Astrocyte (in vitro differentiated cells and primary cell): ENCODE measurements around the gene HMGCS2. TPM values are rescaled to one million over a fixed set of nuclear protein-coding genes. Genes with fewer than 3 reads are reported as not detected.

Experiments used
- DNase-seq: peaks from one replicate; pipeline ENCODE4 v3.0.0-alpha.2; 2010; ENCODE audit warnings: low read depth
- FAIRE-seq: peaks from 2 replicates; lab custom pipeline; 2011; peaks lifted over from hg19 to GRCh38; lab: Jason Lieb, UNC
- H2AFZ ChIP-seq: 2 replicates; pipeline ENCODE4 v1.6.0; 2012; ENCODE audit warnings: low read depth, low read length, inconsistent platforms
- H3K27ac ChIP-seq: 2 replicates; pipeline ENCODE4 v1.5.1; 2011; ENCODE audit warnings: low read depth, low read length, inconsistent platforms
- H3K27me3 ChIP-seq: 2 replicates; pipeline ENCODE4 v1.6.0; 2011; ENCODE audit warnings: low read length, inconsistent platforms; ENCODE audit not compliant: insufficient read depth
- H3K36me3 ChIP-seq: 2 replicates; pipeline ENCODE4 v1.5.1; 2011; ENCODE audit warnings: low read length, inconsistent platforms; ENCODE audit not compliant: insufficient read depth
- H3K4me1 ChIP-seq: 2 replicates; pipeline ENCODE4 v1.5.1; 2011; ENCODE audit warnings: low read length, inconsistent platforms; ENCODE audit not compliant: insufficient read depth
- H3K4me2 ChIP-seq: 2 replicates; pipeline ENCODE4 v1.6.0; 2012; ENCODE audit warnings: low read length, inconsistent platforms
- H3K4me3 ChIP-seq: 2 replicates; pipeline ENCODE4 v1.5.1; 2011; ENCODE audit warnings: low read depth, mild to moderate bottlenecking, low read length, inconsistent platforms; ENCODE audit not compliant: insufficient read depth
- H3K79me2 ChIP-seq: 2 replicates; pipeline ENCODE4 v1.6.0; 2012; ENCODE audit warnings: mild to moderate bottlenecking, low read length, inconsistent platforms; ENCODE audit not compliant: insufficient read depth
- H3K9ac ChIP-seq: 2 replicates; pipeline ENCODE4 v1.6.0; 2012; ENCODE audit warnings: mild to moderate bottlenecking, low read length, inconsistent platforms
- H3K9me3 ChIP-seq: 2 replicates; pipeline ENCODE4 v1.5.1; 2012; ENCODE audit warnings: low read depth, mild to moderate bottlenecking, low read length, inconsistent platforms; ENCODE audit not compliant: insufficient read depth
- H4K20me1 ChIP-seq: 2 replicates; pipeline ENCODE4 v1.6.0; 2012; ENCODE audit warnings: low read length, inconsistent platforms; ENCODE audit not compliant: insufficient read depth
- H3K27ac Mint-ChIP-seq: one replicate; pipeline ENCODE4 v1.8.0; 2021; ENCODE audit warnings: mild to moderate bottlenecking, mixed read lengths; ENCODE audit not compliant: unreplicated experiment
- H3K27me3 Mint-ChIP-seq: one replicate; pipeline ENCODE4 v1.8.0; 2021; ENCODE audit warnings: low read depth, mixed read lengths; ENCODE audit not compliant: unreplicated experiment
- H3K36me3 Mint-ChIP-seq: one replicate; pipeline ENCODE4 v1.8.0; 2021; ENCODE audit warnings: low read depth, mixed read lengths; ENCODE audit not compliant: unreplicated experiment
- H3K4me1 Mint-ChIP-seq: one replicate; pipeline ENCODE4 v1.8.0; 2021; ENCODE audit warnings: low read depth, mixed read lengths; ENCODE audit not compliant: unreplicated experiment
- H3K4me3 Mint-ChIP-seq: one replicate; pipeline ENCODE4 v1.8.0; 2021; ENCODE audit warnings: mild to moderate bottlenecking, moderate library complexity, mixed read lengths; ENCODE audit not compliant: unreplicated experiment
- H3K9me3 Mint-ChIP-seq: one replicate; pipeline ENCODE4 v1.8.0; 2021; ENCODE audit warnings: mild to moderate bottlenecking, mixed read lengths; ENCODE audit not compliant: unreplicated experiment
- CTCF ChIP-seq: IDR thresholded peaks from 2 replicates; pipeline ENCODE4 v1.5.1; 2011; ENCODE audit warnings: low read depth, mild to moderate bottlenecking, inconsistent platforms, low read length, moderate library complexity; ENCODE audit not compliant: insufficient read depth
- EZH2 ChIP-seq: IDR thresholded peaks from 2 replicates; pipeline ENCODE4 v1.6.1; 2012; ENCODE audit warnings: mild to moderate bottlenecking, low read length, inconsistent platforms; ENCODE audit not compliant: insufficient read depth
- total RNA-seq: library from RNA; stranded (reverse); gene quantifications from 2 replicates; pipeline ENCODE4 v1.2.1, GENCODE V29; 2021

Gene HMGCS2
- total RNA-seq, 1 donor from 2014 or later = not detected

GRCh38 chr1:119815928-119816327 is 47.2 kb upstream of the HMGCS2 start:
- H3K4me2 ChIP-seq = peak overlapping the region; percentile 32
- Mint-ChIP-seq H3K27me3 (no peaks in the 10 kb centered on the region), H3K36me3 (no peaks in the 10 kb centered on the region), H3K9me3 (peaks cover 2% of the 10 kb centered on the region), H3K27ac (no peak overlapping the region), H3K4me1 (peaks cover 12% of the 10 kb centered on the region), H3K4me3 (no peak overlapping the region)
- H3K27me3 ChIP-seq = no peaks in the 10 kb centered on the region
- TF ChIP-seq CTCF (no peak), EZH2 (no peak)
- peaks cover 13% of the 10 kb centered on the region for H3K4me1 ChIP-seq
- H4K20me1 ChIP-seq = no peaks in the 10 kb centered on the region
- no peaks in the 10 kb centered on the region for H3K9me3 ChIP-seq
- H3K27ac ChIP-seq = no peak overlapping the region
- H3K79me2 ChIP-seq = no peaks in the 10 kb centered on the region
- DNase-seq (no peak), FAIRE-seq (peak; percentile 29)
- H3K36me3 ChIP-seq = no peaks in the 10 kb centered on the region
- H2AFZ ChIP-seq = no peak overlapping the region
- no peak overlapping the region for H3K9ac ChIP-seq
- no peak overlapping the region for H3K4me3 ChIP-seq

GRCh38 chr1:119815361-119815760 is 46.7 kb upstream of the HMGCS2 start:
- peak; percentile 79 for DNase-seq
- no peaks in the 10 kb centered on the region for H3K36me3 Mint-ChIP-seq
- H3K4me3 ChIP-seq = no peak overlapping the region
- no peaks in the 10 kb centered on the region for H4K20me1 ChIP-seq
- H3K9me3 Mint-ChIP-seq = peaks cover 2% of the 10 kb centered on the region
- no peak overlapping the region for H3K27ac ChIP-seq
- no peak for TF ChIP-seq CTCF
- no peak for TF ChIP-seq EZH2
- peaks cover 13% of the 10 kb centered on the region for H3K4me1 ChIP-seq
- no peak overlapping the region for H3K4me3 Mint-ChIP-seq
- no peak overlapping the region for H3K9ac ChIP-seq
- H3K9me3 ChIP-seq = no peaks in the 10 kb centered on the region
- H3K27me3 ChIP-seq = no peaks in the 10 kb centered on the region
- peaks cover 12% of the 10 kb centered on the region for H3K4me1 Mint-ChIP-seq
- no peaks in the 10 kb centered on the region for H3K79me2 ChIP-seq
- H3K36me3 ChIP-seq = no peaks in the 10 kb centered on the region
- no peaks in the 10 kb centered on the region for H3K27me3 Mint-ChIP-seq
- FAIRE-seq = peak; percentile 59
- H2AFZ ChIP-seq = no peak overlapping the region
- H3K4me2 ChIP-seq = peak overlapping the region; percentile 32
- H3K27ac Mint-ChIP-seq = no peak overlapping the region

- Mint-ChIP-seq H3K27me3 (no peaks in the 10 kb centered on the region), H3K36me3 (no peaks in the 10 kb centered on the region), H3K4me1 (peaks cover 12% of the 10 kb centered on the region), H3K9me3 (peaks cover 2% of the 10 kb centered on the region), H3K4me3 (no peak overlapping the region), H3K27ac (no peak overlapping the region)
- DNase-seq (no peak), FAIRE-seq (no peak)
- H4K20me1 ChIP-seq = no peaks in the 10 kb centered on the region
- no peak overlapping the region for H3K27ac ChIP-seq
- H3K36me3 ChIP-seq = no peaks in the 10 kb centered on the region
- H2AFZ ChIP-seq = no peak overlapping the region
- no peak overlapping the region for H3K4me3 ChIP-seq
- H3K4me2 ChIP-seq = no peak overlapping the region
- no peaks in the 10 kb centered on the region for H3K79me2 ChIP-seq
- no peak for TF ChIP-seq CTCF
- TF ChIP-seq EZH2 = no peak
- H3K9ac ChIP-seq = no peak overlapping the region
- no peaks in the 10 kb centered on the region for H3K9me3 ChIP-seq
- H3K27me3 ChIP-seq = no peaks in the 10 kb centered on the region
- H3K4me1 ChIP-seq = peaks cover 13% of the 10 kb centered on the region
Measured at GRCh38 chr1:119814288-119814687, 45.6 kb upstream of the HMGCS2 start.
